WTC11 (cell line): Measurements from ENCODE around the gene IFNA6. TPM values are rescaled to one million over a fixed set of nuclear protein-coding genes. Genes with fewer than 3 reads are reported as not detected.

Experiments
- ATAC-seq: fragments of 200-7000 bp; cut with Tn5 transposase; 2 replicates; pipeline ENCODE4 v1.10.0; 2021; ENCODE audit warnings: mild to moderate bottlenecking, moderate library complexity
- CTCF ChIA-PET: fragments of 300-600 bp; sonication (Branson Sonifier 250); formaldehyde crosslinking; loops from one replicate; lab custom pipeline; 2021; ENCODE audit warnings: antibody characterized with exemption; lab: Charles Lee
- POLR2A ChIA-PET: fragments of 350-600 bp; sonication (Branson Sonifier 250); formaldehyde crosslinking; loops from one replicate; lab custom pipeline; 2021; ENCODE audit warnings: antibody characterized with exemption; lab: Charles Lee
- DNase-seq: peaks from one replicate; pipeline ENCODE4 v3.0.0; 2021; ENCODE audit warnings: low spot score
- H3K27ac Mint-ChIP-seq: 2 replicates; pipeline ENCODE4 v1.8.0; 2021; ENCODE audit warnings: mixed read lengths
- H3K27me3 Mint-ChIP-seq: 2 replicates; pipeline ENCODE4 v1.8.0; 2021; ENCODE audit warnings: low read depth, mild to moderate bottlenecking, moderate library complexity, mixed read lengths
- H3K36me3 Mint-ChIP-seq: 2 replicates; pipeline ENCODE4 v1.8.0; 2021; ENCODE audit warnings: mixed read lengths
- H3K4me1 Mint-ChIP-seq: 2 replicates; pipeline ENCODE4 v1.8.0; 2022; ENCODE audit warnings: mixed read lengths
- H3K4me3 Mint-ChIP-seq: 2 replicates; pipeline ENCODE4 v1.8.0; 2021; ENCODE audit warnings: mild to moderate bottlenecking, moderate library complexity, mixed read lengths
- H3K9me3 Mint-ChIP-seq: 2 replicates; pipeline ENCODE4 v1.8.0; 2021; ENCODE audit warnings: mixed read lengths
- CDX4 ChIP-seq: fragments of 250-450 bp; sonication (Bioruptor Pico); IDR thresholded peaks from 2 replicates; pipeline ENCODE4 v1.9.0; 2021; ENCODE audit warnings: moderate library complexity, mild to moderate bottlenecking, inconsistent platforms, borderline replicate concordance
- CREB1 ChIP-seq: sonication (generic); formaldehyde crosslinking; IDR thresholded peaks from 2 replicates; pipeline ENCODE4 v1.8.0; 2023; ENCODE audit warnings: mild to moderate bottlenecking, missing genetic modification reagents
- E2F1 ChIP-seq: sonication (generic); formaldehyde crosslinking; IDR thresholded peaks from 2 replicates; pipeline ENCODE4 v1.8.0; 2022; ENCODE audit warnings: mild to moderate bottlenecking, missing genetic modification reagents
- EMX1 ChIP-seq: fragments of 250-450 bp; sonication (Bioruptor Pico); IDR thresholded peaks from 2 replicates; pipeline ENCODE4 v1.8.0; 2021; ENCODE audit warnings: mild to moderate bottlenecking
- ERG ChIP-seq: fragments of 250-450 bp; sonication (Bioruptor Pico); IDR thresholded peaks from 2 replicates; pipeline ENCODE4 v1.8.0; 2021; ENCODE audit warnings: mild to moderate bottlenecking
- ETV6 ChIP-seq: sonication (generic); formaldehyde crosslinking; IDR thresholded peaks from 2 replicates; pipeline ENCODE4 v1.8.1; 2022; ENCODE audit warnings: mild to moderate bottlenecking, missing genetic modification reagents
- FOXP1 ChIP-seq: sonication (generic); formaldehyde crosslinking; IDR thresholded peaks from 2 replicates; pipeline ENCODE4 v1.8.0; 2022; ENCODE audit warnings: missing genetic modification reagents, mild to moderate bottlenecking, moderate library complexity, borderline replicate concordance
- MAX ChIP-seq: sonication (generic); formaldehyde crosslinking; IDR thresholded peaks from 2 replicates; pipeline ENCODE4 v1.8.0; 2022; ENCODE audit warnings: mild to moderate bottlenecking, missing genetic modification reagents
- MLX ChIP-seq: sonication (generic); formaldehyde crosslinking; IDR thresholded peaks from 2 replicates; pipeline ENCODE4 v1.8.1; 2023; ENCODE audit warnings: mild to moderate bottlenecking, missing genetic modification reagents, moderate library complexity
- NR2C2 ChIP-seq: sonication (generic); formaldehyde crosslinking; IDR thresholded peaks from 2 replicates; pipeline ENCODE4 v1.8.0; 2022; ENCODE audit warnings: mild to moderate bottlenecking, missing genetic modification reagents
- STAT6 ChIP-seq: sonication (generic); formaldehyde crosslinking; conservative IDR thresholded peaks from 2 replicates; pipeline ENCODE4 v1.8.1; 2023; ENCODE audit warnings: mild to moderate bottlenecking, low read depth, missing genetic modification reagents, moderate library complexity
- TCF7 ChIP-seq: sonication (generic); formaldehyde crosslinking; IDR thresholded peaks from 2 replicates; pipeline ENCODE4 v1.8.0; 2022; ENCODE audit warnings: mild to moderate bottlenecking, low read depth, missing genetic modification reagents, moderate library complexity
- TEAD4 ChIP-seq: sonication (generic); formaldehyde crosslinking; IDR thresholded peaks from 2 replicates; pipeline ENCODE4 v1.8.0; 2022; ENCODE audit warnings: mild to moderate bottlenecking, missing genetic modification reagents
- TP53 ChIP-seq: sonication (generic); formaldehyde crosslinking; IDR thresholded peaks from 2 replicates; pipeline ENCODE4 v1.8.1; 2023; ENCODE audit warnings: mild to moderate bottlenecking, missing genetic modification reagents
- ZBTB21 ChIP-seq: sonication (generic); formaldehyde crosslinking; IDR thresholded peaks from 2 replicates; pipeline ENCODE4 v1.8.1; 2023; ENCODE audit warnings: mild to moderate bottlenecking, missing genetic modification reagents, borderline replicate concordance
- ZBTB43 ChIP-seq: sonication (generic); formaldehyde crosslinking; IDR thresholded peaks from 2 replicates; pipeline ENCODE4 v1.8.1; 2023; ENCODE audit warnings: mild to moderate bottlenecking, missing genetic modification reagents
- ZNF281 ChIP-seq: sonication (generic); formaldehyde crosslinking; IDR thresholded peaks from 2 replicates; pipeline ENCODE4 v1.8.0; 2023; ENCODE audit warnings: mild to moderate bottlenecking, missing genetic modification reagents
- ZNF416 ChIP-seq: fragments of 250-450 bp; sonication (Bioruptor Pico); IDR thresholded peaks from 2 replicates; pipeline ENCODE4 v1.9.0; 2021; ENCODE audit warnings: mild to moderate bottlenecking, inconsistent platforms
- total RNA-seq: library from RNA; stranded (reverse); gene quantifications from 3 replicates; pipeline ENCODE4 v1.2.3, GENCODE V29; 2021
- TF ChIP-seq, protein P1 (sequence below): fragments of 250-450 bp; sonication (Bioruptor Pico); IDR thresholded peaks from 2 replicates; pipeline ENCODE4 v1.9.0; 2021; ENCODE audit warnings: mild to moderate bottlenecking
- TF ChIP-seq, protein P2 (sequence below): sonication (generic); formaldehyde crosslinking; IDR thresholded peaks from 2 replicates; pipeline ENCODE4 v1.8.1; 2022; ENCODE audit warnings: mild to moderate bottlenecking, missing genetic modification reagents, moderate library complexity, borderline replicate concordance

IFNA6 gene
- total RNA-seq, 1 experiment from 2014 or later = not detected

DNA sequence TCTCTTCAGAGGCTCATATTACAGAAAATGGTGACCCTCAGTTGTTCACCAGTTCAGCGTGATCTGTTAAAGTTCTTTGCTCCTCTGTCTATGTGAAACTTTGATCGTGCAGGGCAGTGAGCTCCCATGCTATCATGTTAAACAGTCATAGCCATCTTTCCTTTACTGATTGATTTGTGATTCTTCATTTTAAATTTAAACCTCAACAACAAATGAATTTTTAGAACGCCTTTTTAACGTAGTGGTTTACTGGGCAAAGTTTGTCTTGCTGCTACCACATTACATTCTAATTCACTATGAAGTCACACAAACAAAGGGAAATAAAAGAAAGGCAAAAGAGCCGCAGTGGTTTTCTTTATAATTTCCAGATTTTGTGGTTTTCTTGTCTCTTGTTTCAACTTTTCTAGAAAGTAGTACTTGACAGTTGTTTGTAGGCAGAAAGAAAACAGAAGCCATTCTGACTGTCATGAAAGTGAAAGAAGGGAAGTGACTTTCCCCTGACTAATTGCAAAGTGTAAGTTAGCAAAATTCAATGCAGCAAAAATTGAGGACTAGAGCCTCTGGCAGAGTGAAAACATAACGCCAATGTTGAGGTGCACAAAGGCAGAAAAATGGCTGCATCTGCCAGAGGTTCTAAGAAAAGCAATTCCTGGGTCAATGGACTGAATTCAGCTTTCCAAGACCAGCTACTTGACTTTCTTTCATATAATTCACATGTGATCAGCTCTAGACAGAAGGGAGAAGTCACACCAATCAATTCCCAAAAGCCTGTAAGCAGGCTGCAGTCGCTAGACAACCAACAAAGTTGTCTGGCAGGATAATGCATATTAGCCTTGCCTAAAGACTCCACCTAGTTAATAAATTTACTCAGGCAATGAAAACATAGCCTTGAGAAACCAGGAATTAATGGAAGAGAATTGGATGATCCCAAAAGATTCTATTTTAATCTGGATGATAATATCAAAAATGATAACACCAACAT, 7.1 kb upstream of the IFNA6 start:
- no peaks in the 10 kb centered on the region for H3K27me3 Mint-ChIP-seq
- peaks cover 5% of the 10 kb centered on the region; the same call in 1 of the 2 replicates for H3K36me3 Mint-ChIP-seq
- TF ChIP-seq TEAD4 (CRISPR knock-in tag) (no peak), ZNF281 (CRISPR knock-in tag) (no peak), ZBTB21 (CRISPR knock-in tag) (no peak), TP53 (CRISPR knock-in tag) (no peak), STAT6 (no peak), ZBTB43 (no peak), ERG (CRISPR knock-in tag) (no peak), MAX (CRISPR knock-in tag) (no peak), CREB1 (no peak), FOXP1 (no peak), ETV6 (CRISPR knock-in tag) (no peak)
- DNase-seq (no peak), ATAC-seq (no peak)
- no peak overlapping the region for H3K4me3 Mint-ChIP-seq
- ChIA-PET CTCF (no interaction called here), POLR2A (no interaction called here)
- H3K9me3 Mint-ChIP-seq = peaks cover 14% of the 10 kb centered on the region
- no peaks in the 10 kb centered on the region for H3K4me1 Mint-ChIP-seq
- H3K27ac Mint-ChIP-seq = no peak overlapping the region

GRCh38 chr9:21348430-21348970, 2.2 kb downstream of the IFNA6 start:
- H3K27me3 Mint-ChIP-seq = peaks cover 2% of the 10 kb centered on the region; the same call in 1 of the 2 replicates
- DNase-seq (no peak), ATAC-seq (no peak)
- ChIA-PET POLR2A (no interaction called here), CTCF (interaction anchor here (1.6 kb wide), 1 partner anchor 113 kb away, joined by 3 read pairs; no protein-coding TSS in a partner anchor)
- peaks cover 11% of the 10 kb centered on the region for H3K9me3 Mint-ChIP-seq
- no peak overlapping the region for H3K4me3 Mint-ChIP-seq
- H3K4me1 Mint-ChIP-seq = peaks cover 2% of the 10 kb centered on the region; the same call in 1 of the 2 replicates
- no peaks in the 10 kb centered on the region for H3K36me3 Mint-ChIP-seq
- H3K27ac Mint-ChIP-seq = no peak overlapping the region
- TF ChIP-seq EMX1 (CRISPR knock-in tag) = no peak
- no peak for TF ChIP-seq MLX
- TF ChIP-seq, protein P1, sequence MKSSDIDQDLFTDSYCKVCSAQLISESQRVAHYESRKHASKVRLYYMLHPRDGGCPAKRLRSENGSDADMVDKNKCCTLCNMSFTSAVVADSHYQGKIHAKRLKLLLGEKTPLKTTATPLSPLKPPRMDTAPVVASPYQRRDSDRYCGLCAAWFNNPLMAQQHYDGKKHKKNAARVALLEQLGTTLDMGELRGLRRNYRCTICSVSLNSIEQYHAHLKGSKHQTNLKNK (CRISPR knock-in tag) = no peak
- no peak for TF ChIP-seq E2F1 (CRISPR knock-in tag)
- TF ChIP-seq TCF7 (CRISPR knock-in tag) = no peak
- TF ChIP-seq CDX4 = no peak
- no peak for TF ChIP-seq NR2C2 (CRISPR knock-in tag)
- no peak for TF ChIP-seq ZNF416
- TF ChIP-seq, protein P2, sequence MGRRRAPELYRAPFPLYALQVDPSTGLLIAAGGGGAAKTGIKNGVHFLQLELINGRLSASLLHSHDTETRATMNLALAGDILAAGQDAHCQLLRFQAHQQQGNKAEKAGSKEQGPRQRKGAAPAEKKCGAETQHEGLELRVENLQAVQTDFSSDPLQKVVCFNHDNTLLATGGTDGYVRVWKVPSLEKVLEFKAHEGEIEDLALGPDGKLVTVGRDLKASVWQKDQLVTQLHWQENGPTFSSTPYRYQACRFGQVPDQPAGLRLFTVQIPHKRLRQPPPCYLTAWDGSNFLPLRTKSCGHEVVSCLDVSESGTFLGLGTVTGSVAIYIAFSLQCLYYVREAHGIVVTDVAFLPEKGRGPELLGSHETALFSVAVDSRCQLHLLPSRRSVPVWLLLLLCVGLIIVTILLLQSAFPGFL = no peak
